Amniotic stem cell (primary cell): ENCODE data around the gene MTNR1A.

Source experiments
- DNase-seq: peaks from one replicate; lab custom pipeline; 2025; lab: John Stamatoyannopoulos, UW

The MTNR1A gene

DNA sequence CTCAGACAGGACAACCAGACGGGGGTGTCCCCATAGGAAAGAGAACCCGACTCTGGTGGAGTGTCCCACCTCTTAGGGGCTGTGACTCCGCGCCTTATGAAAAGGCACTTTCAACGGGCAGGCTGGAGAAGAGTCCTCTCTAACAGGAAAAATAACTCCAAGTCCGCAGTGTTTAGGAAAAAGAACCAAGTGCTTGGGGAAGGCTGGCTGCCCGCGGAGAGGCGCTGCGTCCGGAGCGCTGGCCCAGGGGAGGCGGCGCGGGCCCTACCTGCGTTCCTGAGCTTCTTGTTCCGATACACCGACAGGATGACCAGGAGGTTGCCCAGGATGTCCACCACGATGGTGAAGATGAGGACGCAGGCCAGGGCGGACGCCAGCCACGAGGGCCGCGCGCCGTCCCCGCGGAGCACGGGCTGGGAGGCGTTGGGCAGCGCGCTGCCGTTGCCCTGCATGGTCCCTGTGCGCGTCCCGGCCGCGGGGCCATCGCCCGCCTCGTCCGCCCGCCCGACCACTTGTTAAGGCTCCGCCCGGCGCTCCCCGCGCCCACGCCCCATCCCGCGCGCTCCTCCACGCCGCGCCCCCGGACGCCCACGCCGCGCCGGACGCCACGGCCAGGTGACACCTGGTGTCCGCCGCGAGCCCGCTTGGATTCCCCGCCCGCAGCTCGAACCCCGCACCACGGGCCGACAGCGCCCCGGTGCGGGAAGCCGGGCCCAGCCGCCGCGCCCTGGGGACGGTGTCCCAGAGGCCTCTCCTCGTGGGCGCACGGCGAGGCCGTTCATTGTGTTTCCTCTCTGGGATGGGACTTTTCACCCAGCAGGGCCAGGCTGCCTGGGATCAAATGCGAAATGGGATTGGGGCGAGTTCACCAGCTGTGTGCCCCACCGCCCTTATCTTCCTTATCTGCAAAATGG, at the start of gene MTNR1A:
Gene MTNR1A (minus strand): TSS at position 654 of the 914 bp plus-strand sequence. CDS start 202 bp downstream, at position 452.
- no peak for DNase-seq

DNA sequence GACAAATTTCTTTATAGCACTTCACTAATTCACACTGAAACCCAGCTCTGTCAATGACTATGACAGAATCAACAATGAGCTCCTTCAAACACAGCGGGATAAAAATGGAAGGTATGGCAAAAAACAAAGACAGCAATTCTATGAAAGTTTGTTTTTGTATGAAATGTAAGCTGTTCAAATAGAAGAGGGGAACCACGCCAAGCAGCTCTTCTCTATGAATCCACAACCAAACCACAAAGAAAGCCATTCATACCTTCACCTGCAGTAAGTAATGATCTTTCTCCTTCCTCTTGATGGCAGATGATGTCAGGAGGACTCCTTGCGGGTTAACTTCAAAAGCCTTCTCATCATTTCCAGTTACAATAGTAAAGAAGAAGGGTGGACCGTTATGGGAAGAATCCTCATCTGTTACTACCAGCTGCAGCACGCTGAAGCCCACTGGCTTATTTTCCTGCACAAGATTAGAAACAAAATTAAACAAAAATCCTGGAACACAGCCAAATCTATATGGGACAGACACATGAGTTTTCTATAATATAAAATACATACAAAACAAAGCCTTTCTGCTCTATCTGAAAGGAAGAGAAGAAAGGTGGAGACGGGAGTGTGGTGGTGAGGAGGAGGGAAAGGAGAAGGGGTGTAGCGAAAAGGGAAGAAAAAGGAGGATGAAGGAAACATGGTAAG, 48.9 kb upstream of the MTNR1A start:
- no peak for DNase-seq

DNA sequence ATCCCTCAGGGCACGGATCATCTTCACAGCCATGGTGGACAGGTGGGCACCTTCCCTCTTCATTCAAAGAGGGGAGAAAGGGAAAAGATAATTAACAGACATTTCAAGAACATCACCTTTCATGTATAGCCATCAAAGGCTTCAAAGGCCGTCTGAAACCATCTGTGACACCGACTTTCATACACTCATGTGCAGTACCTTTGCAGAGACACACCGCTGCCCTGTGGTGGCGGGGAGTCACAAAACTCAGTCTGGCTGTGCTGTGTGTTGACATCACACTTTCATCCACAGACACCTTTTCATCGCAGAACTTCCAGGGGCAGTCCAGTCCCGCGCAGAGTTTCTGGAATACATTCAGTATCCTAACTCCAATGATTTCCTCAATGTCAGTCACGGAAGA, 47.6 kb upstream of the MTNR1A start:
- DNase-seq, result no peak

DNA sequence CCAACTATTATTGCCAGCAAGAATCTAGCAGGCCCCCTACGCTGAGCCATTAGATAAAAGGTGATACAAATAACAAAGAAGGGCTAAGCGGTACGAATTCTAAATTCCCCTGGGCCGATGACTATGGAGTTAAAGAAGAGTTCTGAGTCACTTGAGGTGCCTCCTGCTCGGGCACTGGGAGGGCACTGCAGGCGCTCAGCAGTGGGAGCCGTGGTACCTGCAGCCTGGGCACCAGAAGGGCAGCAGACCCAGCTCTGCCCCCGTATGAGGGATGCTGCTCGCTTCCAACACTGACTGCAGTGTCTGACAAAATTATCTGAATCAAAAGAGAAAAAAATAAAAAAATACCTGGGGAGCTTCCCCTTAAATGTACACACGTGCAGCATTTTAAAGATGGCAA, 44.1 kb upstream of the MTNR1A start:
- no peak for DNase-seq

GRCh38 chr4:186598686-186599085, 43.3 kb upstream of the MTNR1A start:
- no peak for DNase-seq

GRCh38 chr4:186596850-186597390, 41.6 kb upstream of the MTNR1A start:
- no peak for DNase-seq

- no peak for DNase-seq
These were observed 41.0 kb upstream of the MTNR1A start for GRCh38 chr4:186596346-186596745.

DNA sequence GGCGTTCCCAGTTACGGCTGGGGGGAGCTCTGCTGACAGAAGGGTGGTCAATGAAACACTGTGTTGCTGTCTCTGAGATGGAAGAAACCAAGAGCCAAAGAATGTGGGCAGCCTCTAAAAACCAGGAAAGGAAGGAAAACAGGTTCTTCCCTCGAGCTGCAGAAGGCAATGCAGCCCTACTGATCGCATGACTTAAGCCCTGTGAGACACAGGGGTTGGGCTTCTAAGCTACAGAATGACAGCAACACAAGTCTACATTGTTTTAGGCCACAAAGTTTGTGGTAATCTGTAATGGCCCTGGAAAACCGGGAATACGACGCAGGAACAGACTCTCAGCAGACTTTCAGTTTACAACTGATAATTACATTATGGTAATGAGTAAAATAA, 38.2 kb upstream of the MTNR1A start:
- no peak for DNase-seq

DNA sequence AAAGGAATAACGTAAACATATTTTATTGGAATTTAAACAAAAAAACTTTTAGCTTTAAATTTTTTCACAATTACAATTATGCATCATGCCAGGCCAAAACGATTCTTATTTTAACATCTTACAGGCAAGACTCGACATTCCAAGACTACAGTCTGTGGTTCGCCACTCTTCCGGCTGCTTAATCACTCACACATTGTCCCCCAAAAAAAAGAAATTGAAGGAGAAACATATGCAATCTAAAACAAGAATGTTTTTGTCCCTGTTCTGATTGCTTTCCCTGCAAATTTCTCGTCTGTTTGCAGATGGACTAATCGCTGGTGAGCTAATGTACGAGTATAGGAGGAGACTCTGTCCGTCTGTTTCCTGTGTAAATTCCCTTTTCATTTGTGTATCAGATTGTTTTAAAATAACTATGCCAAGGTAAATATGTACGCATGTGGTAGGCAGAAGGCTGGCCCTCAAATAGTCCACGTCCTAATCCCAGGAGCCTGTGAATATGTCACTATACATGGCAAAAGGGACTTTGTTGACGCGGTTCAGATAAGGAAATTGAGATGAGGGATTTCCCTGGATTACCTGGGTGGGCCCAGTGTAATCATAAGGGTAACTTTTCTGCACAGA, 37.7 kb upstream of the MTNR1A start:
- DNase-seq, result no peak

GRCh38 chr4:186592445-186592844, 37.1 kb upstream of the MTNR1A start:
- no peak for DNase-seq

- DNase-seq, result no peak
These were observed 36.3 kb upstream of the MTNR1A start for GRCh38 chr4:186591651-186592050.

- DNase-seq, result no peak
These were observed 33.1 kb upstream of the MTNR1A start for GRCh38 chr4:186588503-186588902.

- DNase-seq, result peak; percentile 52
These were observed 32.1 kb upstream of the MTNR1A start for GRCh38 chr4:186587416-186588018.

GRCh38 chr4:186586205-186586604, 30.8 kb upstream of the MTNR1A start:
- no peak for DNase-seq

DNA sequence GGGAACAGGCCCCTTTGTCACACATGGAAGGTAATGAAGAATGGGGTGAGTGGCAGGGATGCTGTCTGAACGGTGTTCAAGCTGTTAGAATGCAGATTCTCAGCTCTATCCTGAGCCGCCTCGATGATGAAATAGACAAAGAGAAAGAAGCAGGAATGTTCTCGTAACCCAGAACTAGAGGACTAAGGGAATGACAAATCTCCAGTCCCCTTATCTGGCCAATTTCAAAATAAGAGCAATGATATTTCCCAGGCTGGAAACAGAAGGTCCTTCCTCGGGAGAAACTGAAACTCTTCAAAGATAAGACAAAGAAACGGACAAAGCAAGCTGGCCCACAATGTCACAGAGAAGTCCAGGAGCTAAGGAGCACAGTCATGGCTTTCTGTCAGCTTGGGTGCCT, 29.5 kb upstream of the MTNR1A start:
- no peak for DNase-seq

DNA sequence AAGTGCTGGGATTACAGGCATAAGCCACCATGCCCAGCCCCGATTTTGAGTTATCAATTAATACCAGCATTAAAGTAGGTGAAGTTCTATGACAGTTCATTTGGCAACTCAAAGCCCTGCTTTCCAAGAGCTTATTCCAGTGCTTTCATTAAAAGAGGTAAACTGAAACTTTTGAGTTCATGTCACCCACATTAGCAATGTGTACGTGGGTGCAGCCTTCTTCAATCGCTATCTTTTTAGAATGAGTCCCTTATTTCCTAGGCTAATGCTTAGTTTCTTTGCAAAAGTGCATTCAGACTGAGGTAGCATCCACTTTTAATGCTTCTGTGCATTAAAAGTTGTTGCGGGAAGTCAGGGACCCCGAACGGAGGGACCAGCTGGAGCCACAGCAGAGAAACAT, 26.1 kb upstream of the MTNR1A start:
- DNase-seq, result no peak

- DNase-seq, result no peak
These were observed 25.3 kb upstream of the MTNR1A start for GRCh38 chr4:186580669-186581068.

DNA sequence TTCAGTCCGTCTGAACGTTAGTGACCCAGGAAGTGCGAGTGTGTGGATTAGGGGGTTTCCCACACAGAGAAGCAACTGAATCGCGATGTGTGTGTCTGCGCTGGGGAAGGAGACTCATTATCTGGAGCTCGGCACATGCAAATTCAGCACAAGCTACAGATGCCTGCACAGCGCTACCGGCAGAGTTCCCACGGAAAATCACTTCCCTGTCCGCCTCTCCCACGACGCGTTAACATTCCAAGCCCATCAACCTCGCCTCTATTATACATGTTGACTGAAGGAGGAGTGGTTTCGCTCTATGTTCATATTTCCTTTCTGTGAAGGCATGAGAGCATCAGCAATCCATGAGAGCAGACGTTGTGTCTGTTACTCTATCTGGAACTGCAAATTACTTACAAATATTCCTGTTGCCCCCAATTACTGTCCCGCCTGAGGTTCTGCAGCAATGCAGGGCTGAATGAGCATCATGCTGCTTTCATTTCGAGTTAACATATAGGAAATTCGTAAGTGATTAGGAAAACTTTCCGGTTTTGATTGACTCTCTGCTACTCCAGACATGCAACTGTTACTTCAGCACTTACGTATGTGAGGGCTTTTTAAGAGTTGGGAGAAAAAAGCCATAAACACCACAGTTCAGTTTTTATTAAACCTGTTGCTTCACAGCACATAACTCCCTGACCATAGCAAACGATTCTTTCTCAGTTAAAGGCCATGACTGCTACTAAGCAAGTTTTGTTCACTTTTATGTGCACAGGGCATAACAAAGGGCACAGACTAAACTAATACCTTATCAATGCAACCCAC, 15.0 kb upstream of the MTNR1A start:
- no peak for DNase-seq

DNA sequence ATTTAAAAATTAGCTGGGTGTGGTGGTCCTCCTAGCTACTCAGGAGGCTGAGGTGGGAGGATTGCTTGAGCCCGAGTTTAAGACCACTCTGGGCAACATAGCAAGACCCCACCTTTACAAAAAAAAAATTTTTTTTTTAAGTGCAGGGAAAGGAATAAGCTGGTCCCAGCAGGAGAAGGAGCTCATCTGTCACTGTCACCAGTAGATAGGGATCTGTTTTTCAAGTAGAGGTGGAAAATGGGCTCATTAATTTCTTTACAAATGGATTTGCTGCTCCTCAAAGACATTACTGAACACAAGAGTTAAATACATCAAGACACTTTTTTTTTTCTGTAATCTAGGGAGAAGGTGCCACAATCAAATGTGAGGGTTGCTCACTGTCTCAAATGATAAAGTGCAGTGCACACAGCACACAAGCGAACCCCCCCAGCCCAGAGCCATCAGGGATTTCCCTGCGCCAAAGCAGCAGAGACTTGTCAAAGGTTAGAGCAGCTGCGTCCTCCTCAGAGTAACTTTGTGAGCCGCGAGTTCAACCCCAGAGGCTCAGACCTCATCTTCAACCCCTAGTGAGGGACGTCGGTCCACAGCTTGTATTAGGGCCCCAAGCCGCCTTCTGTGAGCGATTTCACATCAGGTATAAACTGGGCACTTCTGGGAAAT, 14.3 kb upstream of the MTNR1A start:
- DNase-seq, result no peak

GRCh38 chr4:186566068-186566467, 10.7 kb upstream of the MTNR1A start:
- no peak for DNase-seq

DNA sequence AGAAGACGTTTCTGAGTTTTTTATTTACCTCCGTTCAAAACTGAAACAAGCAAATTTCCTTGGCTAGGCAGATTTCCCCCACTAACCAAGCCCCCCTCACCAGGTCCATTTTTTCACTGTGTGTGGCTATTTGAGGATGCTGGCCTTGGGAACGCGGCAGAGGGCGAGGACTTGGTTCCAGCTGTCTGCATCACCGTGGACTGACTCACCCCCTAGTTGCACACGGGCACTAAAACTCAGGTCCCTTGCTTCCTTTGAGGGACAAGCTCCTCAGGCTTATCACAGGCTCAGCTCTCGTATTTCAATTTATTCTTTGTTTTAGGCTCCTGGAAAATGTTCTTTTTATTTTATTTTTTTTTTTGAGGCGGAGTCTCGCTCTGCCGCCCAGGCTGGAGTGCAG, 8.4 kb upstream of the MTNR1A start:
- no peak for DNase-seq
